ENCODE measurements around the gene NAXD.
"Not testable (repeated sequence)": the region's sequence is repeated elsewhere in the genome, so short reads cannot be mapped to it uniquely, and the experiment has no call there.

DNA sequence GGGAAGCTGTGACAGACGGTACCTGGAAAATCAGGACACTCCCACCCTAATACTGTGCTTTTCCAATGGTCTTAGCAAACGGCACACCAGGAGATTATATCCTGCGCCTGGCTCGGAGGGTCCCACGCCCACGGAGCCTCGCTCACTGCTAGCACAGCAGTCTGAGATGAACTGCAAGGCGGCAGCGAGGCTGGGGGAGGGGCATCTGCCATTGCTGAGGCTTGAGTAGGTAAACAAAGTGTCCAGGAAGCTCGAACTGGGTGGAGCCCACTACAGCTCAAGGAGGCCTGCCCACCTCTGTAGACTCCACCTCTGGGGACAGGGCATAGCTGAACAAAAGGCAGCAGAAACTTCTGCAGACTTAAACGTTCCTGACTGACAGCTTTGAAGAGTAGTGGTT is 54.5 kb downstream of the NAXD start:
- not testable (repeated sequence) for TF ChIP-seq SP1 (IDR thresholded peaks at IDR 0.05); ARNT (IDR thresholded peaks at IDR 0.05); FOXM1 (IDR thresholded peaks at IDR 0.05; ENCODE audit: borderline replicate concordance); LEF1 (IDR thresholded peaks at IDR 0.05; ENCODE audit: borderline replicate concordance); BHLHE40 (IDR thresholded peaks at IDR 0.05; ENCODE audit: borderline replicate concordance); NFRKB (IDR thresholded peaks at IDR 0.05); ELF4 (IDR thresholded peaks at IDR 0.05)
